ENCODE measurements around the gene F2R. TPM values are rescaled to one million over a fixed set of nuclear protein-coding genes. Genes with fewer than 3 reads are reported as not detected.
"Not testable (repeated sequence)": the region's sequence is repeated elsewhere in the genome, so short reads cannot be mapped to it uniquely, and the experiment has no call there.

F2R gene
- total and polyA plus RNA-seq, 9 of the 15 experiments (the other 6 are each of a cell fraction or from before 2014, with no cell fraction given): 4.0 to 34.7 (median 15.1) TPM

GRCh38 chr5:76766746-76767145, 50.8 kb downstream of the F2R start:
- Histone ChIP-seq H3K27ac (ENCODE audit: extremely low read depth, low read depth, low read length) (no peak overlapping the region), H3K9ac (ENCODE audit: insufficient read depth in 1 of 2, low read depth in 2 of 2, low read length in 2 of 2) (no peak overlapping the region), H3K9me3 (replicated peaks; ENCODE audit: control insufficient read depth, insufficient read depth, low read depth, low read length) (peaks cover 3% of the 10 kb centered on the region; the same call in 1 of the 2 replicates), H3K4me2 (ENCODE audit: insufficient read depth, low read length) (no peak overlapping the region), H3K4me1 (replicated peaks in 1 of 2; ENCODE audit: control insufficient read depth in 2 of 2, insufficient read depth in 2 of 2, low read length in 2 of 2) (peaks cover 0 to 13% of the 10 kb centered on the region in 2 experiments; a peak in 2 of 5 replicates), H4K20me1 (replicated peaks; ENCODE audit: control insufficient read depth, insufficient read depth, low read length) (no peaks in the 10 kb centered on the region), H3K79me2 (ENCODE audit: control insufficient read depth, insufficient read depth, low read length) (no peaks in the 10 kb centered on the region), H3K27me3 (ENCODE audit: control insufficient read depth in 2 of 2, insufficient read depth in 2 of 2, low read length in 2 of 2) (no peaks in the 10 kb centered on the region), H3K4me3 (no peak overlapping the region), H3K36me3 (ENCODE audit: control insufficient read depth, insufficient read depth, low read length) (no peaks in the 10 kb centered on the region), H2AFZ (ENCODE audit: low read depth, low read length) (no peak overlapping the region), H3K9me1 (ENCODE audit: control insufficient read depth, insufficient read depth, low read length) (no peaks in the 10 kb centered on the region)
- ATAC-seq (no peak), FAIRE-seq (no peak), DNase-seq (ENCODE audit: extremely low read depth in 1 of 4, low spot score in 3 of 4) (no peak)
- POLR2A ChIA-PET: no interaction called here
- in situ Hi-C loops (cut with MboI) (no loop called here), intact Hi-C loops (cut with micrococcal nuclease) (no loop called here)
- 37% methylated on average over 2 of the region's 2 CpGs for WGBS (ENCODE audit: insufficient coverage, low coverage, missing lambda C conversion rate)
- TF ChIP-seq ZBTB17 (CRISPR knock-in tag; IDR thresholded peaks at IDR 0.05) (no peak), ARID1B (IDR thresholded peaks at IDR 0.05) (peak; percentile 19; the same call in 1 of the 2 replicates), E2F8 (IDR thresholded peaks at IDR 0.05; ENCODE audit: low read depth, partially characterized antibody) (no peak), YY1 (IDR thresholded peaks at IDR 0.05; ENCODE audit: borderline replicate concordance in 1 of 3, control insufficient read depth in 1 of 3, extremely low read depth in 1 of 3, insufficient read depth in 3 of 3, insufficient read length in 1 of 3, insufficient replicate concordance in 2 of 3, low read depth in 1 of 3, low read length in 2 of 3) (no peak), FOSL1 (tag; conservative IDR thresholded peaks at IDR 0.05) (peak; percentile 84), ATF3 (IDR thresholded peaks at IDR 0.05) (peak; percentile 70), ATF3 (CRISPR knock-in tag; conservative IDR thresholded peaks at IDR 0.05) (no peak), TCF7 (IDR thresholded peaks at IDR 0.05; ENCODE audit: borderline replicate concordance) (no peak)
- CTCF ChIA-PET (ENCODE audit: low intra/inter-chr PET ratio): interaction anchor here (0.7 kb wide), 1 partner anchor 925 kb away, joined by 6 read pairs; no protein-coding TSS in a partner anchor
- no TSS peak for BruUV-seq (replicated peaks)

DNA sequence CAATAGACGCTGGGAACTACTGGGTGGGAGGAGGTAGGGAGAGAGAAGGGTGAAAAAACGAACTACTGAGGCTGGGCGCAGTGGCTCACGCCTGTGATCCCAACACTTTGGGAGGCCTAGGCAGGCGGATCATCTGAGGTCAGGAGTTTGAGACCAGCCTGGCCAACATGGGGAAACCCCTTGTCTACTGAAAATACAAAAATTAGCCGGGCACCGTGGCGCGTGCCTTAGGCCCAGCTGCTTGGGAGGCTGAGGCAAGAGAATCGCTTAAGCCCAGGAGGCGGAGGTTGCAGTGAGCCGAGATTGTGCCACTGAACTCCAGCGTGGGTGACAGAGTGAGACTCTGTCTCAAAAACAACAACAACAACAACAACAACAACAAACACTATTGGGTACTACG, 55.1 kb downstream of the F2R start:
- BruUV-seq (replicated peaks); H3K4me3 ChIP-seq; H3K27me3 ChIP-seq (ENCODE audit: control insufficient read depth in 2 of 2, insufficient read depth in 2 of 2, low read length in 2 of 2); H3K79me2 ChIP-seq (ENCODE audit: control insufficient read depth, insufficient read depth, low read length); H4K20me1 ChIP-seq (replicated peaks; ENCODE audit: control insufficient read depth, insufficient read depth, low read length); DNase-seq (ENCODE audit: extremely low read depth in 1 of 4, low spot score in 3 of 4); H3K9me1 ChIP-seq (ENCODE audit: control insufficient read depth, insufficient read depth, low read length); FAIRE-seq; H2AFZ ChIP-seq (ENCODE audit: low read depth, low read length); H3K4me1 ChIP-seq (replicated peaks in 1 of 2; ENCODE audit: control insufficient read depth in 2 of 2, insufficient read depth in 2 of 2, low read length in 2 of 2); H3K9ac ChIP-seq (ENCODE audit: insufficient read depth in 1 of 2, low read depth in 2 of 2, low read length in 2 of 2); H3K27ac ChIP-seq (ENCODE audit: extremely low read depth, low read depth, low read length); CTCF ChIA-PET (ENCODE audit: low intra/inter-chr PET ratio); ATAC-seq; H3K36me3 ChIP-seq (ENCODE audit: control insufficient read depth, insufficient read depth, low read length); H3K4me2 ChIP-seq (ENCODE audit: insufficient read depth, low read length); H3K9me3 ChIP-seq (replicated peaks; ENCODE audit: control insufficient read depth, insufficient read depth, low read depth, low read length): not testable (repeated sequence)
- POLR2A ChIA-PET: interaction anchor here (0.6 kb wide), 1 partner anchor 1201 kb away, joined by 4 read pairs; no protein-coding TSS in a partner anchor
- in situ Hi-C loops (cut with MboI) (loop anchor here (10.0 kb wide), 1 partner anchor 126 kb away; no protein-coding TSS in a partner anchor), intact Hi-C loops (cut with micrococcal nuclease) (loop anchor here (5.0 kb wide), 1 partner anchor 129 kb away; no protein-coding TSS in a partner anchor)
- WGBS (ENCODE audit: insufficient coverage, low coverage, missing lambda C conversion rate): 72% methylated on average over 12 of the region's 14 CpGs
